Endodermal cell (in vitro differentiated cells): ENCODE measurements around the gene PADI4. TPM values are rescaled to one million over a fixed set of nuclear protein-coding genes. Genes with fewer than 3 reads are reported as not detected.

Experiments
- DNase-seq: peaks from one replicate; pipeline ENCODE4 v3.0.0-alpha.2; 2017
- H3K27ac ChIP-seq: 2 replicates; pipeline ENCODE4 v1.5.1; 2013; ENCODE audit warnings: mild to moderate bottlenecking, low read depth, low read length, moderate library complexity
- H3K27me3 ChIP-seq: 2 replicates; pipeline ENCODE4 v1.6.1; 2013; ENCODE audit warnings: mild to moderate bottlenecking, low read length, moderate library complexity; ENCODE audit not compliant: insufficient read depth, control insufficient read depth, poor library complexity, severe bottlenecking
- H3K36me3 ChIP-seq: 2 replicates; pipeline ENCODE4 v1.7.0; 2013; ENCODE audit warnings: mild to moderate bottlenecking, low read length, moderate library complexity; ENCODE audit not compliant: control insufficient read depth, insufficient read depth
- H3K4me1 ChIP-seq: one replicate; pipeline ENCODE4 v1.7.0; 2013; ENCODE audit warnings: low read length; ENCODE audit not compliant: control insufficient read depth, insufficient read depth
- H3K4me3 ChIP-seq: 2 replicates; pipeline ENCODE4 v1.5.1; 2013; ENCODE audit warnings: mild to moderate bottlenecking, low read length, moderate library complexity
- H3K9ac ChIP-seq: 2 replicates; pipeline ENCODE4 v1.6.1; 2013; ENCODE audit warnings: mild to moderate bottlenecking, low read length, moderate library complexity; ENCODE audit not compliant: poor library complexity, severe bottlenecking; ENCODE audit errors: extremely low read depth
- H3K9me3 ChIP-seq: 2 replicates; pipeline ENCODE4 v1.6.1; 2013; ENCODE audit warnings: mild to moderate bottlenecking, low read length, moderate library complexity; ENCODE audit not compliant: control insufficient read depth
- H3K27ac Mint-ChIP-seq: 2 replicates; pipeline ENCODE4 v1.8.0; 2020; ENCODE audit warnings: mixed read lengths
- H3K27me3 Mint-ChIP-seq: 2 replicates; pipeline ENCODE4 v1.8.0; 2021; ENCODE audit warnings: mild to moderate bottlenecking, mixed read lengths; ENCODE audit not compliant: insufficient read depth
- H3K36me3 Mint-ChIP-seq: 2 replicates; pipeline ENCODE4 v1.8.0; 2020; ENCODE audit warnings: low read depth, mixed read lengths
- H3K4me1 Mint-ChIP-seq: 2 replicates; pipeline ENCODE4 v1.8.0; 2020; ENCODE audit warnings: mixed read lengths
- H3K4me3 Mint-ChIP-seq: 2 replicates; pipeline ENCODE4 v1.8.0; 2020; ENCODE audit warnings: mild to moderate bottlenecking, moderate library complexity, mixed read lengths
- H3K9me3 Mint-ChIP-seq: 2 replicates; pipeline ENCODE4 v1.8.0; 2020; ENCODE audit warnings: mild to moderate bottlenecking, mixed read lengths
- CTCF ChIP-seq: fragments of 200-600 bp; sonication (generic); conservative IDR thresholded peaks from 2 replicates; pipeline ENCODE4 v1.5.0; 2021; ENCODE audit warnings: antibody characterized with exemption, mild to moderate bottlenecking
- WGBS, 2 experiments: methylation state at CpG; one replicate each; pipeline versions ENCODE4 v1.1.5 to v1.1.7; 2013; ENCODE audit warnings: missing lambda C conversion rate in 2 of 2, mixed read lengths in 1 of 2; ENCODE audit not compliant: insufficient coverage in 1 of 2, insufficient read length in 1 of 2; 5-methylcytosine and 5-hydroxymethylcytosine counted together
- total RNA-seq, 2 donors: library from RNA; stranded (reverse); fragmentation: NEBNext Ultra II Directional in 1 of 2; extraction: Animal tissue kit (Norgen Biotek cat#: 25700) in 1 of 2; gene quantifications; 2 replicates in 1 of 2; 3 replicates in 1 of 2; pipeline ENCODE4 v1.2.1, GENCODE V29; 2021

Gene PADI4
- total RNA-seq, 2 donors from 2014 or later = not detected

- Mint-ChIP-seq H3K4me3 (no peak overlapping the region), H3K9me3 (peaks cover 27% of the 10 kb centered on the region), H3K27me3 (no peaks in the 10 kb centered on the region), H3K36me3 (peaks cover 3% of the 10 kb centered on the region), H3K4me1 (peaks cover 16% of the 10 kb centered on the region), H3K27ac (no peak overlapping the region)
- TF ChIP-seq CTCF = no peak
- Histone ChIP-seq H3K4me1 (no peaks in the 10 kb centered on the region), H3K27me3 (no peaks in the 10 kb centered on the region), H3K9ac (no peak overlapping the region), H3K4me3 (no peak overlapping the region), H3K9me3 (peaks cover 22% of the 10 kb centered on the region), H3K36me3 (no peaks in the 10 kb centered on the region), H3K27ac (no peak overlapping the region)
- 80 to 82% methylated on average over 12 to 13 of the region's 14 CpGs for WGBS, 2 experiments
- DNase-seq = no peak
Observed at GRCh38 chr1:17305576-17306095, 2.4 kb upstream of the PADI4 start.

- WGBS, 2 experiments = 72 to 87% methylated on average over 2 to 6 of the region's 6 CpGs
- no peak for DNase-seq
- Histone ChIP-seq H3K9ac (no peak overlapping the region), H3K27me3 (no peaks in the 10 kb centered on the region), H3K4me1 (no peaks in the 10 kb centered on the region), H3K9me3 (peaks cover 15% of the 10 kb centered on the region), H3K36me3 (no peaks in the 10 kb centered on the region), H3K27ac (no peak overlapping the region), H3K4me3 (no peak overlapping the region)
- Mint-ChIP-seq H3K36me3 (peaks cover 3% of the 10 kb centered on the region), H3K27ac (no peak overlapping the region), H3K27me3 (no peaks in the 10 kb centered on the region), H3K4me3 (no peak overlapping the region), H3K4me1 (peaks cover 16% of the 10 kb centered on the region), H3K9me3 (peaks cover 20% of the 10 kb centered on the region)
- no peak for TF ChIP-seq CTCF
Observed at GRCh38 chr1:17306407-17306806, 1.6 kb upstream of the PADI4 start.

GRCh38 chr1:17306921-17307320 is 1.1 kb upstream of the PADI4 start:
- no peak overlapping the region for H3K9ac ChIP-seq
- no peak overlapping the region for H3K27ac ChIP-seq
- Mint-ChIP-seq H3K4me1 (peaks cover 16% of the 10 kb centered on the region), H3K27me3 (no peaks in the 10 kb centered on the region), H3K27ac (no peak overlapping the region), H3K9me3 (peaks cover 15% of the 10 kb centered on the region), H3K36me3 (no peaks in the 10 kb centered on the region), H3K4me3 (no peak overlapping the region)
- H3K36me3 ChIP-seq = no peaks in the 10 kb centered on the region
- no peaks in the 10 kb centered on the region for H3K4me1 ChIP-seq
- no peak for DNase-seq
- H3K4me3 ChIP-seq = no peak overlapping the region
- TF ChIP-seq CTCF = no peak
- WGBS, 2 experiments = 66 to 71% methylated on average over 4 to 6 of the region's 6 CpGs
- no peaks in the 10 kb centered on the region for H3K27me3 ChIP-seq
- peaks cover 10% of the 10 kb centered on the region for H3K9me3 ChIP-seq
